Upper lobe of right lung (tissue), 1 donor: ENCODE data around the gene C6orf15. TPM values are rescaled to one million over a fixed set of nuclear protein-coding genes. Genes with fewer than 3 reads are reported as not detected.
A peak's percentile ranks its signal among the peaks of the same experiment; 100 is the strongest.

ENCODE experiments used
- ATAC-seq: fragments of 200-7000 bp; cut with Tn5 transposase; one replicate; pipeline ENCODE4 v1.9.1; 2020; ENCODE audit warnings: mild to moderate bottlenecking, moderate library complexity
- DNase-seq: peaks from one replicate; pipeline ENCODE4 v3.0.0-alpha.2; 2020
- H3K27ac ChIP-seq: fragments of 200-600 bp; one replicate; pipeline ENCODE4 v1.8.0; 2022
- H3K27me3 ChIP-seq: fragments of 200-600 bp; one replicate; pipeline ENCODE4 v1.8.0; 2022; ENCODE audit warnings: mild to moderate bottlenecking
- H3K36me3 ChIP-seq: fragments of 200-600 bp; one replicate; pipeline ENCODE4 v1.8.0; 2022
- H3K4me1 ChIP-seq: fragments of 200-600 bp; one replicate; pipeline ENCODE4 v1.8.0; 2022
- H3K4me3 ChIP-seq: fragments of 200-600 bp; one replicate; pipeline ENCODE4 v1.8.0; 2022; ENCODE audit warnings: mild to moderate bottlenecking
- H3K9me3 ChIP-seq: fragments of 200-600 bp; one replicate; pipeline ENCODE4 v1.8.0; 2022
- intact Hi-C: fragments of 100-400 bp; cut with DNase I; formaldehyde crosslinking; loops from one replicate; pipeline ENCODE4 v1.11.0; 2022
- total RNA-seq: library from RNA; stranded (reverse); fragmentation: NEBNext Ultra II Directional; extraction: Animal tissue kit (Norgen Biotek cat#: 25700); gene quantifications from one replicate; pipeline ENCODE4 v1.2.1, GENCODE V29; 2021
- TF ChIP-seq, protein P1 (sequence below): fragments of 200-600 bp; IDR thresholded peaks from one replicate; pipeline ENCODE4 v1.8.0; 2022; ENCODE audit warnings: antibody characterized with exemption
- donor health status: DM: no; HTN: yes; CAD: no; lungs with severe emphysema.

The C6orf15 gene
- total RNA-seq, 1 donor from 2014 or later: not detected

DNA sequence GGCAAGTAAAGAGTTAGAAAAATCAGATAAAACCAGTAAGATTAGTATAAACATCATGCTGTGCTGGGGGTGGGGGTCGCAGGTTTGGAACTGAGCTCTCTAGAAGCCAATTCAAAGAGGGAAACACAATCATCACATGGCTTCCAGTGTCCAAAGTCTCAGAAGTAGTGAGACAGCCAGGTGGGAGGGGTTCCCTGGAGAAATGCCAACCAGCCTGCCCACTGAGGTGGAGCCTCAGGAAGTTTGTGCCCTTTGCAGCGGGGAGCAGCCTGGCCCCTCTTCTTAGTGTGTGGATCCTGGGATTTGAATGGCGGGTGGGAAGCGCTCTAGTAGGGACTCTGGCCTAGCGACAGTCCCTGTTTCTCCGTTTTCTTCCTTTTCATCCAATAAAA lies 21.4 kb downstream of the C6orf15 start:
- no peaks in the 10 kb centered on the region for H3K36me3 ChIP-seq
- TF ChIP-seq, protein P1, sequence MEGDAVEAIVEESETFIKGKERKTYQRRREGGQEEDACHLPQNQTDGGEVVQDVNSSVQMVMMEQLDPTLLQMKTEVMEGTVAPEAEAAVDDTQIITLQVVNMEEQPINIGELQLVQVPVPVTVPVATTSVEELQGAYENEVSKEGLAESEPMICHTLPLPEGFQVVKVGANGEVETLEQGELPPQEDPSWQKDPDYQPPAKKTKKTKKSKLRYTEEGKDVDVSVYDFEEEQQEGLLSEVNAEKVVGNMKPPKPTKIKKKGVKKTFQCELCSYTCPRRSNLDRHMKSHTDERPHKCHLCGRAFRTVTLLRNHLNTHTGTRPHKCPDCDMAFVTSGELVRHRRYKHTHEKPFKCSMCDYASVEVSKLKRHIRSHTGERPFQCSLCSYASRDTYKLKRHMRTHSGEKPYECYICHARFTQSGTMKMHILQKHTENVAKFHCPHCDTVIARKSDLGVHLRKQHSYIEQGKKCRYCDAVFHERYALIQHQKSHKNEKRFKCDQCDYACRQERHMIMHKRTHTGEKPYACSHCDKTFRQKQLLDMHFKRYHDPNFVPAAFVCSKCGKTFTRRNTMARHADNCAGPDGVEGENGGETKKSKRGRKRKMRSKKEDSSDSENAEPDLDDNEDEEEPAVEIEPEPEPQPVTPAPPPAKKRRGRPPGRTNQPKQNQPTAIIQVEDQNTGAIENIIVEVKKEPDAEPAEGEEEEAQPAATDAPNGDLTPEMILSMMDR: no peak
- no peak for DNase-seq
- H3K4me1 ChIP-seq: peaks cover 15% of the 10 kb centered on the region
- H3K4me3 ChIP-seq: no peak overlapping the region
- peaks cover under 1% of the 10 kb centered on the region for H3K27me3 ChIP-seq
- H3K9me3 ChIP-seq: no peaks in the 10 kb centered on the region
- intact Hi-C loops: no loop called here
- ATAC-seq: no peak
- H3K27ac ChIP-seq: no peak overlapping the region

DNA sequence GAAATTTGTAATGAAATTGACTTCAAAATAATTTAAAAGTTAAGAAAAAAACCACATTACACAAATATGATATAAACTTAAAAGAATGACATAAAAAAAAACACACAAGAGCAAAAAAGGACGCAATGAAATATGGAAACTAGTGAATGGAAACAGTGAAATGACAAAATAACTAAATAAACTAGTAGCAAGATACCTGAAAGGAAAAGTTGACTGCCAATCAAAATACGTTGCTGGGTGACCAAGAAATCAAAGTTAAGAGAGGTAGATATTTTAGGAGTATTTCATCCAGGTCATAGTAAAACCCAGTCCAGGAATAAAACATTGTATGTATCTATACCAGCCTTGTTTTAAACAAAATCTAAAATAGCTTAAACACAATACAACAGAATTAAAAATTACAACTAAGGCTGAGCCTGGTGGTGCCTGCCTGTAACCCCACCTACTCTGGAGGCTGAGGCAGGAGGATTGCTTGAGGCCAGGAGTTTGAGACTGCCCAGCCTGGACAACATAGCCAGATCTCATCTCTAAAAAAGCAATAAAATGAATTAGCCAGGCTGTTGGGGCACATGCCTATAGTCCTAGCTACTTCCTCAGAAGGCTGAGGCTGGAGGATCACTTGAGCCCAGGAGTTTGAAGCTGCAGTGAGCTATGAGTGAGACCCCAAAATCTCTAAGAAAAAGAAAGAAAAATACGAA lies 22.0 kb downstream of the C6orf15 start:
- H3K27ac ChIP-seq: no peak overlapping the region
- H3K27me3 ChIP-seq: peaks cover 6% of the 10 kb centered on the region
- intact Hi-C loops: no loop called here
- no peak overlapping the region for H3K4me3 ChIP-seq
- TF ChIP-seq, protein P1: no peak
- H3K4me1 ChIP-seq: peaks cover 15% of the 10 kb centered on the region
- no peaks in the 10 kb centered on the region for H3K9me3 ChIP-seq
- DNase-seq (no peak), ATAC-seq (no peak)
- H3K36me3 ChIP-seq: no peaks in the 10 kb centered on the region

DNA sequence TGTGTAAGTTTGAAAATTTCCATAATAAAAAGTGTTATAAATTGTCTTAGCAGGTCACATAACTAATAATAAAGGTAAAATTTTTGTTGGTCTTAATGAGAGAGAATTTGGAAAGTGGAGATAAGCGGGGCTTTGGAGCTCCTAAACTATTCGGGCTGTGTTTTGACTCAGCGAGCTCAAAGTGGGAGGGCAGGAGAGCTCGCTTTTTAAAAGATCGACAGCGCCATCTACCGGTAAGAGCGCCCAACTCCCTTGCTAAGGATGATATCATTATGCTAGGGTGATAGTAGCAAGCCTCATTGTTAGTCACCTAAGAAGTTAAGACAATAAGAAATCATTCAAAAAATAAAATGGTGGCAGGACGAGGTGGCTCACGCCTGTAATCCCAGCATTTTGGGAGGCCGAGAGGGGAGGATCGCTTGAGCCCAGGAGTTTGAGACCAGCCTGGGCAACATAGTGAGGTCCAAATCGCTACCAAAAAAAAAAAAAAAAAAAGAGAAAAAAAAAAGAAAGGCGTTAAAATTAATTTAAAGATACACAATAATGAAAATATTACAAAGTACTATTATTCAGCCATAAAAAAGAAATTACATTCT lies 24.8 kb downstream of the C6orf15 start:
- no peaks in the 10 kb centered on the region for H3K36me3 ChIP-seq

DNA sequence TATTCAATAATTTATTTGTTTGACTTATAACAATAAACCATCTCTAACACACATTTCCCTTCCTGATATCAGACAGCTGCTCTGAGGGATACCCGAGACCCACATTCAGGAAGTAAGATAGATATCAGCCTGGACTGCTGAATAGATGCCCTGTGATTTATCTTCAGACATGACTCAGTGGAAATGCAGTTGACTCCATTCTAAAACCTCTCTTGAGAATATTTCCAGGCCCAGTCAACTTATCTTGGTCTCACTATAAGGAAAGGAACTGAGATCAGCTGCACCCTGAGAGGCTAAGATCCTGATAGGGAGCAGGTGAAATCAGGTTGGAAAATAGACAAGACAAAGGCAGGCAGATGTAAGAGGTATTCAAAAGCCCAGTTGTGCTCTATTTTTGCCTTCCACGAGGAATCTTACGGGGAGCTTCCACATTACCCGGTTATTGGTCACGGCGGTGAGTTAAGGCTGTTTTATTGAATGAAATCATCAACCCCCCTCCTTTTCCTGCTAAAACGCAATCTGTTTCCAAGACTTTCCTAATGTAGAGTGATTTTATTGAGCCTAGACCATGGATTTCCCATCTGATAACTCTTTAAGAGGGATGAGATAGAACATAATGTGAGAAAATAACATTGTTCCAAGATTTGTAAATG lies 25.5 kb downstream of the C6orf15 start:
- ATAC-seq (peak; percentile 51), DNase-seq (no peak)
- Histone ChIP-seq H3K4me3 (no peak overlapping the region), H3K27ac (no peak overlapping the region), H3K9me3 (no peaks in the 10 kb centered on the region), H3K36me3 (no peaks in the 10 kb centered on the region), H3K4me1 (peaks cover 10% of the 10 kb centered on the region), H3K27me3 (peaks cover 9% of the 10 kb centered on the region)
- TF ChIP-seq, protein P1: no peak
- intact Hi-C loops: loop anchor here (5.0 kb wide), 1 partner anchor 260 kb away; no protein-coding TSS in a partner anchor

More for the DNA sequence above, 24.8 kb downstream of the C6orf15 start:
- H3K27ac ChIP-seq: no peak overlapping the region
- H3K4me1 ChIP-seq: peaks cover 10% of the 10 kb centered on the region
- intact Hi-C loops: loop anchor here (5.0 kb wide), 1 partner anchor 260 kb away; no protein-coding TSS in a partner anchor
- DNase-seq (peak; percentile 86), ATAC-seq (peak; percentile 97)
- TF ChIP-seq, protein P1: peak; percentile 89
- H3K27me3 ChIP-seq: peaks cover 9% of the 10 kb centered on the region
- no peak overlapping the region for H3K4me3 ChIP-seq
- no peaks in the 10 kb centered on the region for H3K9me3 ChIP-seq

DNA sequence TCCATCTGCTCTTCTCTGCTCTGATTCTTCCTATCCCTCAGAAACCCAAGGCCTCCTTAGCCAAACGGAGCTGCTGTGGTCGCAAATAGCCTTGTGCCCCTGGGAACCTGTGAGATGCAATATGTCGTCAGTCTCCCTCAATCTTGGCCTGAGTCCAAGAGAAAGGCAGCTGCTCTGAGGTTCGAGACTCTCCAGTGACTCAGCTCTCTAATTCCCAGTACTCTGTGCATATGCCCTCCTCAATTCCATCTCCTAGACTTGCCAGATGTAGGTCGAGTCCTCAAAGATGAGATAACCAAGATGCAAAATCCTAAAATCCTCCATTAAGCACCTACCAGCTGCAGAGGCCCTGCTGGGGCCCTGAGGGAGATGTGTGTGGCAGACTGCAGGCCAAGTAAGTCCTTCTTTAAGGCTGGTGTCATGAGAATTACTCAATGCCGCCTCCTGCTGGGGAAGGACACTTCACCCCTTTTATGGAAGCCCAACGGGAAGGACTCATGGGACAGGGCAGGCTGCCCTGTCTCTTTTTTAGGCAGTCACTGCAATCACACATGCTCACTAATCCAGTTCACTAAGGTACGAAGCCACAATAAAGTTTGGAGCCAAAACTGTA lies 28.5 kb downstream of the C6orf15 start:
- intact Hi-C loops: no loop called here
- DNase-seq: no peak
- H3K27me3 ChIP-seq: peaks cover 9% of the 10 kb centered on the region

More for the DNA sequence above, 28.5 kb downstream of the C6orf15 start:
- H3K36me3 ChIP-seq: no peaks in the 10 kb centered on the region
- H3K4me3 ChIP-seq: no peak overlapping the region
- H3K4me1 ChIP-seq: peaks cover 14% of the 10 kb centered on the region
- H3K27ac ChIP-seq: no peak overlapping the region
- ATAC-seq: peak; percentile 66
- TF ChIP-seq, protein P1: peak; percentile 45
- H3K9me3 ChIP-seq: no peaks in the 10 kb centered on the region
